ENCODE data around the gene CBX2.

CBX2 gene

GRCh38 chr17:79777894-79778503 lies at the start of gene CBX2:
Gene CBX2, plus strand, starts transcription at chr17:79778148. Its CDS starts 88 bp downstream, at chr17:79778236.
- H3K4me3 ChIP-seq (replicated peaks; ENCODE audit: low read depth, low read length): peak within 1 kb of the TSS; percentile 57
- peak; percentile 60 for DNase-seq (ENCODE audit: low read depth)
- no peak for TF ChIP-seq CTCF (IDR thresholded peaks at IDR 0.05; ENCODE audit: low read length, missing control alignments)

GRCh38 chr17:79728169-79728907 lies 49.6 kb upstream of the CBX2 start:
- DNase-seq (ENCODE audit: low read depth): peak; percentile 94
- TF ChIP-seq CTCF (IDR thresholded peaks at IDR 0.05; ENCODE audit: low read length, missing control alignments): no peak
- H3K4me3 ChIP-seq (replicated peaks; ENCODE audit: low read depth, low read length): peak overlapping the region; percentile 40

- no peak for TF ChIP-seq CTCF (IDR thresholded peaks at IDR 0.05; ENCODE audit: low read length, missing control alignments)
- H3K4me3 ChIP-seq (replicated peaks; ENCODE audit: low read depth, low read length): no peak overlapping the region
- DNase-seq (ENCODE audit: low read depth): no peak
These were observed 49.0 kb upstream of the CBX2 start for GRCh38 chr17:79728908-79729471.

GRCh38 chr17:79729761-79730160 lies 48.2 kb upstream of the CBX2 start:
- H3K4me3 ChIP-seq (replicated peaks; ENCODE audit: low read depth, low read length): no peak overlapping the region
- TF ChIP-seq CTCF (IDR thresholded peaks at IDR 0.05; ENCODE audit: low read length, missing control alignments): no peak
- no peak for DNase-seq (ENCODE audit: low read depth)

GRCh38 chr17:79730437-79730768 lies 47.5 kb upstream of the CBX2 start:
- no peak for DNase-seq (ENCODE audit: low read depth)
- TF ChIP-seq CTCF (IDR thresholded peaks at IDR 0.05; ENCODE audit: low read length, missing control alignments): no peak
- H3K4me3 ChIP-seq (replicated peaks; ENCODE audit: low read depth, low read length): no peak overlapping the region

- no peak for DNase-seq (ENCODE audit: low read depth)
- H3K4me3 ChIP-seq (replicated peaks; ENCODE audit: low read depth, low read length): no peak within 1 kb of the TSS
- TF ChIP-seq CTCF (IDR thresholded peaks at IDR 0.05; ENCODE audit: low read length, missing control alignments): no peak
These were observed 47.0 kb upstream of the CBX2 start, which contains the start of gene ENPP7 for GRCh38 chr17:79730769-79731483. Gene ENPP7, plus strand, starts transcription at chr17:79730943. Its CDS starts 197 bp downstream, at chr17:79731140.

Measured in fibroblast of pulmonary artery (primary cell).